GM23248 (cell line): ENCODE measurements around the gene TXLNB. TPM values are rescaled to one million over a fixed set of nuclear protein-coding genes. Genes with fewer than 3 reads are reported as not detected.
"Not testable (repeated sequence)": the region's sequence is repeated elsewhere in the genome, so short reads cannot be mapped to it uniquely, and the experiment has no call there.

Experiments
- DNase-seq: peaks from one replicate; pipeline ENCODE4 v3.0.0-alpha.2; 2015
- H2AFZ ChIP-seq: fragments of 200-600 bp; sonication (generic); 2 replicates; pipeline ENCODE4 v1.6.1; 2016; ENCODE audit warnings: antibody characterized with exemption
- H3F3A ChIP-seq: fragments of 200-600 bp; sonication (generic); 2 replicates; pipeline ENCODE4 v1.6.1; 2016; ENCODE audit warnings: mild to moderate bottlenecking, antibody characterized with exemption, mixed run types; ENCODE audit not compliant: insufficient read depth
- H3K27ac ChIP-seq: fragments of 200-600 bp; sonication (generic); 2 replicates; pipeline ENCODE4 v1.5.1; 2016; ENCODE audit warnings: mild to moderate bottlenecking
- H3K27me3 ChIP-seq: fragments of 200-600 bp; sonication (generic); replicated peaks from 2 replicates; pipeline ENCODE4 v1.6.1; 2016; ENCODE audit warnings: mild to moderate bottlenecking; ENCODE audit not compliant: insufficient read depth
- H3K36me3 ChIP-seq: fragments of 200-600 bp; sonication (generic); 2 replicates; pipeline ENCODE4 v1.6.1; 2016; ENCODE audit warnings: low read depth, mild to moderate bottlenecking
- H3K4me1 ChIP-seq: fragments of 200-600 bp; sonication (generic); 2 replicates; pipeline ENCODE4 v1.6.1; 2016; ENCODE audit warnings: mild to moderate bottlenecking; ENCODE audit not compliant: insufficient read depth
- H3K4me2 ChIP-seq: fragments of 200-600 bp; sonication (generic); one replicate; pipeline ENCODE4 v1.6.1; 2016; ENCODE audit warnings: mild to moderate bottlenecking; ENCODE audit not compliant: unreplicated experiment
- H3K4me3 ChIP-seq: fragments of 200-600 bp; sonication (generic); 2 replicates; pipeline ENCODE4 v1.5.1; 2016; ENCODE audit warnings: mild to moderate bottlenecking
- H3K79me2 ChIP-seq: fragments of 200-600 bp; sonication (generic); 2 replicates; pipeline ENCODE4 v1.6.1; 2016; ENCODE audit warnings: mild to moderate bottlenecking; ENCODE audit not compliant: insufficient read depth
- H3K9ac ChIP-seq: fragments of 200-600 bp; sonication (generic); 2 replicates; pipeline ENCODE4 v1.6.1; 2016; ENCODE audit warnings: mild to moderate bottlenecking
- H3K9me2 ChIP-seq: fragments of 200-600 bp; sonication (generic); 2 replicates; pipeline ENCODE4 v1.6.1; 2016; ENCODE audit warnings: mixed run types, mild to moderate bottlenecking, moderate library complexity; ENCODE audit not compliant: insufficient read depth
- H3K9me3 ChIP-seq: fragments of 200-600 bp; sonication (generic); one replicate; pipeline ENCODE4 v1.6.1; 2017; ENCODE audit warnings: low read depth
- H4K20me1 ChIP-seq: fragments of 200-600 bp; sonication (generic); 2 replicates; pipeline ENCODE4 v1.6.0; 2016; ENCODE audit not compliant: insufficient read depth
- EZH2 ChIP-seq: fragments of 200-600 bp; sonication (generic); IDR thresholded peaks from 2 replicates; pipeline ENCODE4 v1.6.1; 2018; ENCODE audit warnings: antibody characterized with exemption, mild to moderate bottlenecking; ENCODE audit not compliant: insufficient read depth, poor library complexity, severe bottlenecking
- EZH2phosphoT487 ChIP-seq: fragments of 200-600 bp; sonication (generic); IDR thresholded peaks from 2 replicates; pipeline ENCODE4 v1.6.1; 2018; ENCODE audit warnings: antibody characterized with exemption, moderate library complexity, mild to moderate bottlenecking, low read depth; ENCODE audit not compliant: insufficient read depth
- WGBS, 2 experiments: methylation state at CpG; one replicate each; pipeline ENCODE4 v1.1.6; 2015 to 2017; ENCODE audit warnings: low lambda C conversion rate in 2 of 2, low coverage in 1 of 2; ENCODE audit errors: missing lambda C conversion rate in 2 of 2; 5-methylcytosine and 5-hydroxymethylcytosine counted together
- in situ Hi-C: fragments of 300-500 bp; cut with MboI; formaldehyde crosslinking; loops from 2 replicates; pipeline ENCODE4 v1.15.0; 2020
- polyA plus RNA-seq: library from polyadenylated mRNA; unstranded; fragments of >200 nt; fragmentation: Nextera tagmentation; extraction: Ambion mirVana; gene quantifications from 2 replicates; pipeline ENCODE4 v1.2.1, GENCODE V29; 2016
- total RNA-seq: library from RNA; depleted of rRNA; stranded (reverse); fragments of >200 nt; shearing (Covaris generic); gene quantifications from 2 replicates; pipeline ENCODE4 v1.2.3, GENCODE V29; 2014

TXLNB gene
- total and polyA plus RNA-seq, 2 experiments from 2014 or later, result 0.22 to 0.23 TPM

- H3K27ac ChIP-seq, result no peak overlapping the region
- TF ChIP-seq EZH2phosphoT487 (no peak), EZH2 (no peak)
- no peak overlapping the region for H3K4me3 ChIP-seq
- no peaks in the 10 kb centered on the region for H3K27me3 ChIP-seq
- H3K79me2 ChIP-seq, result no peaks in the 10 kb centered on the region
- H3K36me3 ChIP-seq, result no peaks in the 10 kb centered on the region
- in situ Hi-C loops, result no loop called here
- no peak overlapping the region for H3K4me2 ChIP-seq
- no peaks in the 10 kb centered on the region for H3K9me3 ChIP-seq
- 0 out of 2 replicates have a peak overlapping the region, but pooled peaks have one; percentile 25 for H2AFZ ChIP-seq
- peaks cover 4% of the 10 kb centered on the region; the same call in 1 of the 2 replicates for H3K4me1 ChIP-seq
- H3K9me2 ChIP-seq, result no peaks in the 10 kb centered on the region
- no peaks in the 10 kb centered on the region for H4K20me1 ChIP-seq
- no peak overlapping the region for H3K9ac ChIP-seq
- H3F3A ChIP-seq, result peaks cover 13% of the 10 kb centered on the region
- 27 to 45% methylated on average over 3 of the region's 3 CpGs for WGBS, 2 experiments
- DNase-seq, result peak; percentile 59
Measured at GRCh38 chr6:139230391-139230840, 61.4 kb downstream of the TXLNB start.

- H3F3A ChIP-seq, result peaks cover 13% of the 10 kb centered on the region
- DNase-seq, H3K79me2 ChIP-seq, H3K27ac ChIP-seq, H3K4me3 ChIP-seq, H3K9me2 ChIP-seq, H3K36me3 ChIP-seq, H2AFZ ChIP-seq, H3K9me3 ChIP-seq, H3K4me1 ChIP-seq, H3K9ac ChIP-seq, H3K27me3 ChIP-seq, H3K4me2 ChIP-seq, H4K20me1 ChIP-seq: not testable (repeated sequence)
- WGBS, 2 experiments, result 93 to 100% methylated on average over 3 of the region's 3 CpGs
- in situ Hi-C loops, result loop anchor here (5.0 kb wide), 1 partner anchor 129 kb away; no protein-coding TSS in a partner anchor
Measured at GRCh38 chr6:139228387-139228786, 63.4 kb downstream of the TXLNB start.

- TF ChIP-seq EZH2phosphoT487, result no peak
- no peak for TF ChIP-seq EZH2
- Histone ChIP-seq H2AFZ (peak overlapping the region; percentile 81), H4K20me1 (no peaks in the 10 kb centered on the region), H3K4me2 (peak overlapping the region; percentile 50), H3K4me3 (no peak overlapping the region), H3K9me2 (no peaks in the 10 kb centered on the region), H3K4me1 (0 out of 2 replicates have a peak, but pooled peaks cover 6% of the 10 kb centered on the region), H3F3A (no peaks in the 10 kb centered on the region), H3K79me2 (no peaks in the 10 kb centered on the region), H3K9me3 (no peaks in the 10 kb centered on the region), H3K27me3 (no peaks in the 10 kb centered on the region), H3K9ac (peak overlapping the region; percentile 5; the same call in 1 of the 2 replicates), H3K27ac (peak overlapping the region; percentile 22; the same call in 1 of the 2 replicates), H3K36me3 (no peaks in the 10 kb centered on the region)
- WGBS, 2 experiments, result 90 to 100% methylated on average over 2 of the region's 2 CpGs
- in situ Hi-C loops, result no loop called here
- DNase-seq, result no peak
Measured at GRCh38 chr6:139219746-139220145, 72.1 kb downstream of the TXLNB start.

GRCh38 chr6:139219271-139219729, 72.5 kb downstream of the TXLNB start:
- H3K27me3 ChIP-seq, result no peaks in the 10 kb centered on the region
- DNase-seq, result peak; percentile 94
- no peaks in the 10 kb centered on the region for H3K79me2 ChIP-seq
- TF ChIP-seq EZH2 (no peak), EZH2phosphoT487 (no peak)
- no peaks in the 10 kb centered on the region for H3K36me3 ChIP-seq
- no peaks in the 10 kb centered on the region for H4K20me1 ChIP-seq
- 0 out of 2 replicates have a peak, but pooled peaks cover 6% of the 10 kb centered on the region for H3K4me1 ChIP-seq
- in situ Hi-C loops, result no loop called here
- H2AFZ ChIP-seq, result peak overlapping the region; percentile 81
- H3K9ac ChIP-seq, result peak overlapping the region; percentile 5; the same call in 1 of the 2 replicates
- H3K27ac ChIP-seq, result peak overlapping the region; percentile 22; the same call in 1 of the 2 replicates
- peak overlapping the region; percentile 50 for H3K4me2 ChIP-seq
- WGBS, 2 experiments, result 19 to 25% methylated on average over 7 of the region's 7 CpGs
- no peaks in the 10 kb centered on the region for H3K9me3 ChIP-seq
- no peak overlapping the region for H3K4me3 ChIP-seq
- no peaks in the 10 kb centered on the region for H3F3A ChIP-seq
- no peaks in the 10 kb centered on the region for H3K9me2 ChIP-seq

GRCh38 chr6:139212460-139212859, 79.3 kb downstream of the TXLNB start:
- H3K27me3 ChIP-seq, H3F3A ChIP-seq, H3K36me3 ChIP-seq, H3K9me3 ChIP-seq, H3K4me1 ChIP-seq, H3K27ac ChIP-seq, H2AFZ ChIP-seq, in situ Hi-C loops, H3K4me2 ChIP-seq, H3K79me2 ChIP-seq, H3K4me3 ChIP-seq, DNase-seq, H4K20me1 ChIP-seq, H3K9ac ChIP-seq, H3K9me2 ChIP-seq: not testable (repeated sequence)
- WGBS, 2 experiments, result 43 to 88% methylated on average over 1 to 2 of the region's 2 CpGs

- H2AFZ ChIP-seq, H3K4me1 ChIP-seq, H3K4me2 ChIP-seq, H3K36me3 ChIP-seq, H3K4me3 ChIP-seq, DNase-seq, H3F3A ChIP-seq, H3K27ac ChIP-seq, H3K27me3 ChIP-seq, in situ Hi-C loops, H3K9me2 ChIP-seq, H4K20me1 ChIP-seq, H3K9me3 ChIP-seq, H3K9ac ChIP-seq, H3K79me2 ChIP-seq: not testable (repeated sequence)
- 96 to 100% methylated on average over 8 to 10 of the region's 10 CpGs for WGBS, 2 experiments
Measured at GRCh38 chr6:139210766-139211165, 81.0 kb downstream of the TXLNB start.
